Naive thymus-derived CD8-positive, alpha-beta T cell (primary cell): ENCODE results near the gene FBLN2. TPM values are rescaled to one million over a fixed set of nuclear protein-coding genes. Genes with fewer than 3 reads are reported as not detected.

ENCODE experiments used
- ATAC-seq, 2 donors: fragments of 150-1000 bp; cut with Tn5 transposase in 1 of 2; sonication (Bioruptor Pico), chemical (Tn5 transposase) in 1 of 2; 1 replicate in 1 of 2; 2 replicates in 1 of 2; pipeline ENCODE4 v1.10.0; 2021; ENCODE audit warnings: mild to moderate bottlenecking in 2 of 2, moderate library complexity in 2 of 2
- POLR2A ChIA-PET: fragments of 350-600 bp; sonication (Branson Sonifier 250); formaldehyde crosslinking; loops from one replicate; lab custom pipeline; 2021; ENCODE audit warnings: antibody characterized with exemption; lab: Charles Lee
- DNase-seq, 10 donors: peaks; one replicate each; pipeline versions ENCODE4 v3.0.0 to v3.0.0-alpha.2; 2020 to 2022
- H3K27ac Mint-ChIP-seq, 10 donors: one replicate each; pipeline ENCODE4 v1.8.0; 2020 to 2022; ENCODE audit warnings: mild to moderate bottlenecking in 10 of 10, mixed read lengths in 10 of 10, moderate library complexity in 4 of 10, inconsistent platforms in 1 of 10
- H3K27me3 Mint-ChIP-seq, 5 donors: one replicate each; pipeline ENCODE4 v1.8.0; 2021 to 2022; ENCODE audit warnings: mixed read lengths in 5 of 5
- H3K36me3 Mint-ChIP-seq, 3 donors: one replicate each; pipeline ENCODE4 v1.8.0; 2020 to 2022; ENCODE audit warnings: mixed read lengths in 3 of 3, mild to moderate bottlenecking in 2 of 3, inconsistent platforms in 1 of 3
- H3K4me1 Mint-ChIP-seq, 4 donors: one replicate each; pipeline ENCODE4 v1.8.0; 2021 to 2022; ENCODE audit warnings: mixed read lengths in 4 of 4
- H3K4me3 Mint-ChIP-seq, 10 donors: one replicate each; pipeline ENCODE4 v1.8.0; 2020 to 2022; ENCODE audit warnings: mild to moderate bottlenecking in 10 of 10, mixed read lengths in 10 of 10, moderate library complexity in 6 of 10, inconsistent platforms in 1 of 10
- H3K9me3 Mint-ChIP-seq, 9 donors: one replicate each; pipeline ENCODE4 v1.8.0; 2020 to 2022; ENCODE audit warnings: mixed read lengths in 9 of 9, mild to moderate bottlenecking in 3 of 9, inconsistent platforms in 1 of 9, moderate library complexity in 1 of 9
- polyA plus RNA-seq, 3 donors: library from polyadenylated mRNA; unstranded; fragments of 300-500 nt; fragmentation: Illumina TruSeq; gene quantifications; one replicate each; pipeline ENCODE4 v1.2.3, GENCODE V29; 2021
- total RNA-seq, 8 experiments: library from RNA in 2 of 8; stranded (reverse) in 2 of 8; gene quantifications; one replicate each; pipeline ENCODE4 v1.2.3 and lab custom pipeline; 2021 to 2026

The FBLN2 gene
- total and polyA plus RNA-seq, 5 experiments from 2014 or later = 6.3 to 33.7 (median 15.8) TPM

DNA sequence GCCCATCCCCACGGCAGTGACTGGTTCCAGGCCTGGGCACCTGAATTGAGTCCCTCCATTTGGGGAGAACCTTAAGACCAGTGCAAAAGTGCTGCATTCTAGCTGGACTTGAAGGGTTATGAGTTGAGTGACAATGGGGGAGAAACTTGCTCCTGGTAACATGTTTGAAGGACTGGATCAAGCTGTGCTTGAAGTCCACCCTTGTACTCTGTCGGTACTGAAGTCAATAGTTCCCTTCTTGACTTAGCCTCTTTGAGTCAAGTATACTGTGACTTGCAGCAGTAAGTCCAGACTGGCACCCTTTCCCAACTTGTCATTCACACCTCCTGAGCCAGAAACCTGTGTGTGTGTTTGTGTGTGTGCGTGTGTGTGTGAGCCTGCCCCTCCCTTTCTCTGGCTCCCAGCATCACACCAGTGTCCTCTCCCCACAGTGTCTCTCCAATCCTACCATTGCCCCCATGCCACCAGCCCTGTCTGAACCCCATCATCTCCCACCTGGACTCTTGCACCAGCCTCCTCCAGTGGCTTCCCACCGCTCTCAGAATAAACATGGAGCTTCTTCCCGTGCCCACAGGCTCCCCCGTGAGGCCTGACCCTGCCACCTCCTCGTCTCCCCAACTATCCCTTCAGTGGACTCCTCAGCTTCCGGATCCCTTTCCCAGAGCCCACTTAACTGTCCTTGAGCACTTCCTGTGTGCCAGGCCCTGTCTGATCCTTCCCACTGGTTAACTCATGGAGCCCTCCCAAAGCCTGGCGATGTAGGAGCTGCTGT lies 10.2 kb upstream of the FBLN2 start:
- ATAC-seq (no peak), DNase-seq (peak in 1 of 10 donors; percentile 23)
- H3K9me3 Mint-ChIP-seq = peaks cover 0 to 26% (median 13%) of the 10 kb centered on the region in 9 donors
- peaks cover 0 to 21% (median 9%) of the 10 kb centered on the region in 5 donors for H3K27me3 Mint-ChIP-seq
- H3K27ac Mint-ChIP-seq = peak overlapping the region in 2 of 10 donors; percentile 13 to 20
- H3K4me3 Mint-ChIP-seq = no peak overlapping the region
- peaks cover 9 to 16% (median 14%) of the 10 kb centered on the region in 4 donors for H3K4me1 Mint-ChIP-seq
- POLR2A ChIA-PET = no interaction called here
- peaks cover 0 to 8% (median 7%) of the 10 kb centered on the region in 3 donors for H3K36me3 Mint-ChIP-seq

DNA sequence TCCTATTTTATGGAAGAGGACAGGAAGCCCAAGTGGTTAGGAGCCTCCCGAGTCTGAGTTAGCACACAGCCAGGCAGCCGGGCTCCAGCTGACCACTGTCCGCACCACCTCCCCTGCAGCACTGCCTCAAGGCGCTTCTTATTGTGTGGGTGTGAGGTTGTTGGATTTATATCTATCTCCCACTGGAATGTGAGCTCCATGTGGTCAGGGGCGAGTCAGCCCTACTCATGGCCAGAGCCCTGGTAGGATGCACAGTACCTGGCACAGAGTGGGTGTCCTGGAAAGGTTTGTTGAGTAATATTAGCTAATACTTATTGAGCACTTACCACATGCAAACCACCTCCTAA lies 9.7 kb upstream of the FBLN2 start:
- H3K27me3 Mint-ChIP-seq = peaks cover 0 to 20% (median 9%) of the 10 kb centered on the region in 5 donors

GRCh38 chr3:13539671-13540070 lies 9.3 kb upstream of the FBLN2 start:
- POLR2A ChIA-PET = no interaction called here
- H3K4me3 Mint-ChIP-seq = no peak overlapping the region
- no peak for ATAC-seq
- peaks cover 0 to 22% (median 9%) of the 10 kb centered on the region in 5 donors for H3K27me3 Mint-ChIP-seq
- peaks cover 19 to 26% (median 21%) of the 10 kb centered on the region in 4 donors for H3K4me1 Mint-ChIP-seq
- no peak for DNase-seq
- H3K36me3 Mint-ChIP-seq = peaks cover 0 to 8% (median 7%) of the 10 kb centered on the region in 3 donors
- no peak overlapping the region for H3K27ac Mint-ChIP-seq
- peaks cover 0 to 27% (median 13%) of the 10 kb centered on the region in 9 donors for H3K9me3 Mint-ChIP-seq

More for the DNA sequence above, 9.7 kb upstream of the FBLN2 start:
- ATAC-seq (no peak), DNase-seq (no peak)
- peak overlapping the region in 2 of 10 donors; percentile 9 to 38 for H3K27ac Mint-ChIP-seq
- H3K4me3 Mint-ChIP-seq = no peak overlapping the region
- H3K9me3 Mint-ChIP-seq = peaks cover 0 to 27% (median 13%) of the 10 kb centered on the region in 9 donors
- H3K36me3 Mint-ChIP-seq = peaks cover 0 to 8% (median 7%) of the 10 kb centered on the region in 3 donors
- peaks cover 14 to 22% (median 17%) of the 10 kb centered on the region in 4 donors for H3K4me1 Mint-ChIP-seq
- POLR2A ChIA-PET = no interaction called here

DNA sequence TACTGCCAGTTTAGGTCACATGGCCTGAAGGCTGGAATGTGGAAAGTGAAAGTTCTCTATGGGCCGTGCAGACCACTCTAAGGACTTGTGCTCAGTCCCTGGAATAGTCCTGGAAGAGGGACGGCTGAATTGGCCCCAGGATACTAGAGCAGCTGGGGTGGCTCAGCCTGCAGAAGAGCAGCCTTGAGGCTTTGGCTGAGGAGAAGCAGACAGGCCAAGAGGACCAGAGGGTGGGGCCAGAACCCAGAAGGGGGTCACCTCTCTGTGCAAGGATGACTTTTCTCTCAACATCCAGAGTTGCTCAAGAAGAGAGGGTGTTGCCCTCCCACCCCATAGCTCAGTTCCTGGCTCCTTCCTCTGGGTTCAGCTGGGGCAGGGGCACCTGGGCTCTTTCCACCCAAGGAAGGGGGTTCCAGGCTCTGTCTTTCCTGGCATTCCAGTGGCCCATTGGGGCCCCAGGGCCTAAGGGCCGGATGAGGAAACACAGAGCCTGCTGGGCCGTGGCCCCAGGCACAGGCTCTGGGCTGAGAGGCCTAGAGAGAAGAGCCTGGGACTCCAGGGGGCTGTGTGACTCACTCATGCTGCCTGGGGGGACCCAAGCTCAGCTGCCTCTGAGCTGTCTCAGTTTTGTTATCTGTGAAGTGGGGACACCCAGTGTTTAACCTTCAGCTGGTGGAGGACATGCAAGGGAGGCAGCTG lies 8.5 kb upstream of the FBLN2 start:
- ATAC-seq (no peak), DNase-seq (peak in 1 of 10 donors; percentile 31)
- Mint-ChIP-seq H3K4me3 (no peak overlapping the region), H3K36me3 (peaks cover 0 to 8% (median 7%) of the 10 kb centered on the region in 3 donors), H3K4me1 (peaks cover 26 to 34% (median 29%) of the 10 kb centered on the region in 4 donors), H3K27me3 (peaks cover 0 to 24% (median 9%) of the 10 kb centered on the region in 5 donors), H3K9me3 (peaks cover 0 to 27% (median 13%) of the 10 kb centered on the region in 9 donors), H3K27ac (no peak overlapping the region)
- POLR2A ChIA-PET = no interaction called here

DNA sequence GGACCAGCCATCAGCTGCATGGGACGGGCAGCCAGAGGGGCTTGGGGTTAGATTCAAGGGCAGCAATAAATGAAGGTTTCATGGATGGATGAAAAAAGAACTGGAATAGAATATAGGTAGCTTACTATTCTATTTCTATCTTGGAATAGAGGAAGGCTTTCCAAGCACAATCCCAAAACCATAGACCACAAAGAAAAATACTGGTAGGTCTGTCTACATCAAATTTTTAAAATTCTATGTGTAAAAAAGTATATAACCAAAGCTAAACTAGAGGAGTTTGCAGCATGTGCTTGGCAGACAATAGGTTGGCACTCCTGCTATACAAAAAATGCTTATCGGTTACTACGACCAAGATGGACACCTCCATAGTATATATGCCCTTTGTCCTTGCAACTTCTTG lies 7.2 kb upstream of the FBLN2 start:
- POLR2A ChIA-PET = no interaction called here
- ATAC-seq = no peak

GRCh38 chr3:13542142-13542541 lies 6.8 kb upstream of the FBLN2 start:
- H3K9me3 Mint-ChIP-seq = peaks cover 0 to 27% (median 13%) of the 10 kb centered on the region in 9 donors
- DNase-seq (no peak), ATAC-seq (no peak)
- H3K27me3 Mint-ChIP-seq = peaks cover 0 to 14% (median 5%) of the 10 kb centered on the region in 5 donors
- no peak overlapping the region for H3K27ac Mint-ChIP-seq
- peaks cover 25 to 32% (median 25%) of the 10 kb centered on the region in 4 donors for H3K4me1 Mint-ChIP-seq
- H3K4me3 Mint-ChIP-seq = no peak overlapping the region
- POLR2A ChIA-PET = no interaction called here
- H3K36me3 Mint-ChIP-seq = peaks cover 0 to 8% (median 7%) of the 10 kb centered on the region in 3 donors

More for the DNA sequence above, 7.2 kb upstream of the FBLN2 start:
- H3K27me3 Mint-ChIP-seq = peaks cover 0 to 18% (median 6%) of the 10 kb centered on the region in 5 donors
- DNase-seq = no peak
- peaks cover 0 to 27% (median 13%) of the 10 kb centered on the region in 9 donors for H3K9me3 Mint-ChIP-seq
- H3K4me1 Mint-ChIP-seq = peaks cover 29 to 37% (median 30%) of the 10 kb centered on the region in 4 donors
- no peak overlapping the region for H3K27ac Mint-ChIP-seq
- peaks cover 0 to 8% (median 7%) of the 10 kb centered on the region in 3 donors for H3K36me3 Mint-ChIP-seq
- no peak overlapping the region for H3K4me3 Mint-ChIP-seq

- no peak overlapping the region for H3K27ac Mint-ChIP-seq
- H3K9me3 Mint-ChIP-seq = peaks cover 0 to 27% (median 13%) of the 10 kb centered on the region in 9 donors
- POLR2A ChIA-PET = no interaction called here
- peak in 1 of 10 donors; percentile 37 for DNase-seq
- peaks cover 0 to 8% (median 7%) of the 10 kb centered on the region in 3 donors for H3K36me3 Mint-ChIP-seq
- H3K4me3 Mint-ChIP-seq = no peak overlapping the region
- ATAC-seq = no peak
- peaks cover 3 to 20% (median 12%) of the 10 kb centered on the region in 5 donors for H3K27me3 Mint-ChIP-seq
- peaks cover 25 to 38% (median 27%) of the 10 kb centered on the region in 4 donors for H3K4me1 Mint-ChIP-seq
Measured at GRCh38 chr3:13543253-13543652, 5.7 kb upstream of the FBLN2 start.

DNA sequence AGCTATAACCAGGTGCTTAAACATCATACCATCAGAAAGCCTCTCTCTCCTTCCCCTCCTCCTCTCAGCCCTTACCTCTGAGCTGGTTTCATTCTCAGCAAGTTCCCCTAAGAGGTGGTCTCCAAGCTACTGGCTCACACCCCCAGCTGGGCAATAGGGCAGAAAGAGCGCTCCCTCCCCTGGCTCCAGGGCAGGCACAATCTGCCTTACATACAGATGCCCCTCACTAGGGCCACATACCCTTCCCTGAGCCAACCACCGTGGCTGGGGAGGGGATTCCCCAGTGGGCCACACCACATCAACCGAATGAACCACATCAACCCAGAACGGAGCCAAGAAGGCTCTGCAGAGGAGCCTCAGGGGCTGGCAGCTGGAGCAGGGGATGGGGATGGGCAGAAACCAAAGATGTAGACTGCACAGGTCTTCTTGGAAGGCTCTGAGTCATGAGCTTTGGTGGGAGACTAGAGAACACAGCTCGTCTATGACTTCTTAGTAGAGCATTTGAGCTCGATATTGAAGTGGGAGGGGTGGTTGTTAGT lies 4.6 kb upstream of the FBLN2 start:
- Mint-ChIP-seq H3K4me1 (peaks cover 26 to 42% (median 30%) of the 10 kb centered on the region in 4 donors), H3K27me3 (peaks cover 3 to 25% (median 13%) of the 10 kb centered on the region in 5 donors), H3K27ac (peak overlapping the region in 8 of 10 donors; percentile 1 to 74 (median 46)), H3K9me3 (peaks cover 0 to 27% (median 13%) of the 10 kb centered on the region in 9 donors), H3K36me3 (peaks cover 0 to 8% (median 7%) of the 10 kb centered on the region in 3 donors), H3K4me3 (peak overlapping the region in 9 of 10 donors; percentile 1 to 77 (median 54))
- ATAC-seq (peak; percentile 90 to 96), DNase-seq (peak; percentile 27 to 85 (median 75))
- POLR2A ChIA-PET = interaction anchor here (1.1 kb wide), 1 partner anchor 19 kb away, joined by 3 read pairs; no protein-coding TSS in a partner anchor

DNA sequence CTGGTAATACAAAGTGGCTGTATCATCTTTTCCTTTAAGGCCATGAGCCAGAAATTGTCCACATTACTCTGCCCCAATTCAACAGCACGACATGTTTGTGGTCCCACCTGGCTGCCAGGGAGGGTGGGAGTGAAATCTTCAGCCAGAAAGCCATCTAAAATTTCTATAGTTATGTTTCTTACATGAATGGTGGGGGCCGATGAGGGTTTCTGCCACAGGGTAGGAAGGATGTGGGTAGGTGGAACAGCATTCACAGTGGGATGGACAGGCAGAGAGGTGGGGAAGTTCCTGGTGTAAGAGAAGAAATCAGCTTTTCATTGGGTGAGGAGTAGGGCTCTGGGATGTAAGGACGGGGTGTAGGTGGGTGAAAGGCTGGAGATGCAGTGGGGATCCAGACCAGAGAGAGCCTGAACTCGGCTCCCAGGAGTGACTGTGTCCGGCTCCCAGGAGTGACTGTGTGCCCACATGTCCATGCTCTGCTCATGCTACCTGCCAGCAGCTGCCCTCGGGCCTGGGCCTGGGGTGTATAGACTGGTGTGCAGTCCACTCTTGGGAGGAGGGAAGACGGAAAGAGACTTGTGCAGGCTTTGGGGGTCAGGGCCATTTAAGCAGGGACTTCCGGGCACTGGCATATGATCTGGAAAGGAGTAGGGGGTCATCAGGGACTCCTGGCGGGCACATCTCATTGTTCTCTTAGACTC lies 3.8 kb upstream of the FBLN2 start:
- peak overlapping the region in 8 of 10 donors; percentile 0 to 68 (median 48) for H3K27ac Mint-ChIP-seq
- H3K36me3 Mint-ChIP-seq = peaks cover 0 to 8% (median 7%) of the 10 kb centered on the region in 3 donors
- H3K4me1 Mint-ChIP-seq = peaks cover 31 to 48% (median 36%) of the 10 kb centered on the region in 4 donors
- POLR2A ChIA-PET = interaction anchor here (0.8 to 1.1 kb wide), 2 partner anchors 18 to 196 kb away, joined by 3 read pairs; no protein-coding TSS in a partner anchor
- ATAC-seq = no peak
- peaks cover 0 to 27% (median 13%) of the 10 kb centered on the region in 9 donors for H3K9me3 Mint-ChIP-seq
- H3K4me3 Mint-ChIP-seq = peak overlapping the region in 8 of 10 donors; percentile 1 to 77 (median 54)
- DNase-seq = peak in 1 of 10 donors; percentile 50
- H3K27me3 Mint-ChIP-seq = peaks cover 7 to 32% (median 18%) of the 10 kb centered on the region in 5 donors

DNA sequence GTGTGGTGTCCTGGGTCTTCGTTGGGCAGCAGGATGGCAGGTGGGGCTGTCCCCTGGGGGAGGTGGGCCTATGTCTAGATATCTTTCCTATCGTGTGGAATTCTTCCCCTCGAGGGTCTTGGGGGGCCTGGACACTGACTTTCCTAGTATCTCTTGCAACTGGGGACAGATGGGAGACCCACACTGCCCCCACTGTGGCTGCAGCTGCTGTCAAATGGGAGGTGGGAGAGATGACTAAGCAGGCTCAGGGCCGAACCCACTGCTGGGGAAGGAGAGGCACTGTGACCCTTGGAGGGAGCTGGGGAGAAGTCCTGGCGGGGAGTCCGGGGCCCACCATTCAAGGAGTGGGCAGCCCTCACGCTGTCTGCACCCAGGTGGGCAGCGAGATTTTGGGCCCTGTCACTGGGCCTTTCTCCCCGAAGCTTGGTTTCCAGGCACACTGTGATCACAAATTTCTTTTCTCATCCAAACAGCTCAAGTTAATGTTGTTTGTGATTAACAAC lies 2.9 kb upstream of the FBLN2 start:
- Mint-ChIP-seq H3K4me1 (peaks cover 34 to 58% (median 44%) of the 10 kb centered on the region in 4 donors), H3K4me3 (no peak overlapping the region), H3K27ac (peak overlapping the region in 1 of 10 donors; percentile 46), H3K36me3 (peaks cover 0 to 5% (median 4%) of the 10 kb centered on the region in 3 donors), H3K27me3 (peaks cover 7 to 33% (median 18%) of the 10 kb centered on the region in 5 donors), H3K9me3 (peaks cover 0 to 22% (median 9%) of the 10 kb centered on the region in 9 donors)
- DNase-seq (peak in 1 of 10 donors; percentile 27), ATAC-seq (no peak)
- POLR2A ChIA-PET = interaction anchor here (0.6 to 0.8 kb wide), 2 partner anchors 18 to 197 kb away, joined by 3 read pairs; no protein-coding TSS in a partner anchor

- POLR2A ChIA-PET = interaction anchor here (0.6 kb wide), 1 partner anchor 18 kb away, joined by 3 read pairs; no protein-coding TSS in a partner anchor
- peaks cover 7 to 33% (median 18%) of the 10 kb centered on the region in 5 donors for H3K27me3 Mint-ChIP-seq
- no peak overlapping the region for H3K27ac Mint-ChIP-seq
- DNase-seq (peak in 1 of 10 donors; percentile 58), ATAC-seq (no peak)
- no peak overlapping the region for H3K4me3 Mint-ChIP-seq
- peaks cover 35 to 65% (median 50%) of the 10 kb centered on the region in 4 donors for H3K4me1 Mint-ChIP-seq
- H3K9me3 Mint-ChIP-seq = peaks cover 0 to 15% (median 3%) of the 10 kb centered on the region in 9 donors
- H3K36me3 Mint-ChIP-seq = no peaks in the 10 kb centered on the region
Measured at GRCh38 chr3:13546667-13547171, 2.2 kb upstream of the FBLN2 start.
